Memory B cell (primary cell): ENCODE measurements around the gene ST3GAL4.
"Not testable (repeated sequence)": the region's sequence is repeated elsewhere in the genome, so short reads cannot be mapped to it uniquely, and the experiment has no call there.

Experiments
- ATAC-seq: fragments of 150-1000 bp; cut with Tn5 transposase; 2 replicates; pipeline ENCODE4 v1.10.0; 2021; ENCODE audit warnings: low read depth, mild to moderate bottlenecking, moderate library complexity
- DNase-seq, 2 donors: peaks; one replicate each; pipeline ENCODE4 v3.0.0; 2022; ENCODE audit warnings: low spot score in 2 of 2
- H3K27ac Mint-ChIP-seq: one replicate; pipeline ENCODE4 v1.8.0; 2022; ENCODE audit warnings: mild to moderate bottlenecking, moderate library complexity, mixed read lengths
- H3K27me3 Mint-ChIP-seq: one replicate; pipeline ENCODE4 v1.8.0; 2022; ENCODE audit warnings: mixed read lengths
- H3K36me3 Mint-ChIP-seq: one replicate; pipeline ENCODE4 v1.8.0; 2022; ENCODE audit warnings: mild to moderate bottlenecking, mixed read lengths
- H3K4me1 Mint-ChIP-seq: one replicate; pipeline ENCODE4 v1.8.0; 2022; ENCODE audit warnings: mixed read lengths
- H3K4me3 Mint-ChIP-seq: one replicate; pipeline ENCODE4 v1.8.0; 2022; ENCODE audit warnings: mild to moderate bottlenecking, moderate library complexity, mixed read lengths
- H3K9me3 Mint-ChIP-seq: one replicate; pipeline ENCODE4 v1.8.0; 2022; ENCODE audit warnings: mixed read lengths

The ST3GAL4 gene

GRCh38 chr11:126368336-126369119 lies 13.0 kb downstream of the ST3GAL4 start:
- H3K4me3 Mint-ChIP-seq, H3K9me3 Mint-ChIP-seq, H3K36me3 Mint-ChIP-seq, ATAC-seq, DNase-seq, H3K4me1 Mint-ChIP-seq, H3K27ac Mint-ChIP-seq, H3K27me3 Mint-ChIP-seq: not testable (repeated sequence)

- H3K36me3 Mint-ChIP-seq = no peaks in the 10 kb centered on the region
- no peak for DNase-seq
- no peaks in the 10 kb centered on the region for H3K27me3 Mint-ChIP-seq
- ATAC-seq = no peak
- H3K9me3 Mint-ChIP-seq = no peaks in the 10 kb centered on the region
- no peaks in the 10 kb centered on the region for H3K4me1 Mint-ChIP-seq
- H3K4me3 Mint-ChIP-seq = no peak overlapping the region
- no peak overlapping the region for H3K27ac Mint-ChIP-seq
Measured at GRCh38 chr11:126370016-126370415, 14.5 kb downstream of the ST3GAL4 start.

- Mint-ChIP-seq H3K27me3 (no peaks in the 10 kb centered on the region), H3K4me1 (no peaks in the 10 kb centered on the region), H3K4me3 (no peak overlapping the region), H3K9me3 (no peaks in the 10 kb centered on the region), H3K27ac (no peak overlapping the region), H3K36me3 (no peaks in the 10 kb centered on the region)
- ATAC-seq (no peak), DNase-seq (no peak)
Measured at GRCh38 chr11:126371595-126371994, 16.1 kb downstream of the ST3GAL4 start.

GRCh38 chr11:126373389-126374066 lies 18.0 kb downstream of the ST3GAL4 start:
- not testable (repeated sequence) for H3K36me3 Mint-ChIP-seq, ATAC-seq, H3K4me3 Mint-ChIP-seq, H3K27me3 Mint-ChIP-seq, DNase-seq, H3K4me1 Mint-ChIP-seq, H3K9me3 Mint-ChIP-seq, H3K27ac Mint-ChIP-seq

DNA sequence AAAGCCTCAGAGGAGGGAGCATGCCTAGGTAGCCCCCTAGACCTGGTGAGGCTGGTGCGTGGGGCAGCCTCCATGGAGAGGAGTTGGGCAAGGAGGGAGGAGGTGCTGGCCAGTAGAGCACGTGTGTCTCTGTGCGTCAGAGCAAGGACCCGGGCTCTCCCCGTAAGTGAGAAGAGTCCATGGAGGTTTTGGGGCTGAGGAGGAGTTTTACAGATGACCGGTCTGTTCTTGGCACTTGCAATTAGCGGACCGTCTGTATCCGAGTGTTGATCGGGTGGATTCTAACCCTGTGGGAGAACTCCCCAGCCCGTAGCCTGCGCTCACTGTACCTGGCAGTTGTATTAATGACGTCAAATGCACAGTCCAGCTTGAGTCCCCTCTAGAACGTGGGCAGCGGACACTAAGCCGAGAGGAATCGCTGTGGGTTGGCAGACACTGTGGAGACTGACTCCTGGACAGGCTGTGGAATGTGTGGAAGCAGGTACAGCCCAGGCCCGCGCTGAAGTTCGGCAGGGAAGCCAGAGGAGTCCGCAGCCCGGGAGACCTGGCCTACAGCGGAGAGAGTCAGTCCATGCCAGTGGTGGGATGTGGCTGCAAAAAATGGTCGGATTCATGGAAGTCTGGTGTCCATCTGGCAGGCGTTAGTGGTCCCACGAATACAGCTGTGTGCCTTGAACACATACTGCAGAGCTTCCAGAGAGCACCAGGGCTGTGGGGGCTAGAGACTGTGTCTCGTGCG lies 19.2 kb downstream of the ST3GAL4 start:
- H3K27ac Mint-ChIP-seq, H3K4me1 Mint-ChIP-seq, H3K9me3 Mint-ChIP-seq, ATAC-seq, H3K27me3 Mint-ChIP-seq, H3K4me3 Mint-ChIP-seq, H3K36me3 Mint-ChIP-seq, DNase-seq: not testable (repeated sequence)

DNA sequence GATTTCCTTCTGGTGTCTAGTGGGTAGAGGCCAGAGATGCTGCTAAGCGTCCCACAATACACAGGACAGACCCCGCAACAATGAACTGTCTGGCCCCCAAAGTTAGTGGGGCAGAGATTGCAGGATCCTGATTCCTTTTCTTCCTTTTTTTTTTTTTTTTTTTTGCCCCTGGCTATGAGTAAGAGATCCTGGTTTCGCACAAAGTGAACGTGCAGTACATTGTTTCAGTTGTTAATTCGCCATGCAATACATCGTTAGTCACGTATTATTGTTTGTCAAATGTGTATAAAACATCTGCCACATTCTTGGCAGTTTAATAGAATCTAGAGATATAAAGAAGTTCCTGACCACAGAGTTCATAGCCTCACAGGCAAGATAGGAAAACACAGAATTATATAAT lies 20.2 kb downstream of the ST3GAL4 start:
- H3K4me3 Mint-ChIP-seq = no peak overlapping the region
- H3K9me3 Mint-ChIP-seq = no peaks in the 10 kb centered on the region
- H3K27ac Mint-ChIP-seq = no peak overlapping the region
- DNase-seq = no peak
- no peak for ATAC-seq
- H3K36me3 Mint-ChIP-seq = no peaks in the 10 kb centered on the region
- no peaks in the 10 kb centered on the region for H3K27me3 Mint-ChIP-seq
- no peaks in the 10 kb centered on the region for H3K4me1 Mint-ChIP-seq

- no peaks in the 10 kb centered on the region for H3K27me3 Mint-ChIP-seq
- no peaks in the 10 kb centered on the region for H3K36me3 Mint-ChIP-seq
- ATAC-seq = no peak
- DNase-seq = no peak
- H3K27ac Mint-ChIP-seq = no peak overlapping the region
- no peaks in the 10 kb centered on the region for H3K4me1 Mint-ChIP-seq
- H3K4me3 Mint-ChIP-seq = no peak overlapping the region
- H3K9me3 Mint-ChIP-seq = no peaks in the 10 kb centered on the region
Measured at GRCh38 chr11:126378763-126379162, 23.3 kb downstream of the ST3GAL4 start.

DNA sequence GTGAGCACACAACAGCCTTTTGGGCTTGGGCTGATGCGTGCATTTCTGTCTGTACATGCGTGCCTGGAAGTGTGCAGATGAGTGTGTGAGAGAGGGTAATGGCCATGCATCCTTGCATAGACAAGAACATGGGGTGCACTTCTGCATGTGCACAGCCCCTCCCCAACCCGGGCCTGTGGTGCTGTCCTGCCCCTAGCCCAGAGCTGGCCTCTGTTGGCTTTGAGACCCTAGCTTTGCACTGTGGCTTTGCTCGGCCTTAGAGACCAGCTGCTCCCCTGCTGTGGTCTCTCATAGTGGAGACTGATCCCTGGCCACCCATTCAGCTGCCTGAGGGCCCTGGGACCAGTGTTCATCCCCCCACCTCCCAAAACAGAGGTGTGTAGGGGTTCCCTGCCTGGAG lies 25.4 kb downstream of the ST3GAL4 start:
- DNase-seq = no peak
- no peak overlapping the region for H3K27ac Mint-ChIP-seq
- no peak for ATAC-seq
- no peaks in the 10 kb centered on the region for H3K36me3 Mint-ChIP-seq
- H3K4me3 Mint-ChIP-seq = no peak overlapping the region
- no peaks in the 10 kb centered on the region for H3K27me3 Mint-ChIP-seq
- H3K9me3 Mint-ChIP-seq = no peaks in the 10 kb centered on the region
- no peaks in the 10 kb centered on the region for H3K4me1 Mint-ChIP-seq

- H3K27me3 Mint-ChIP-seq, H3K4me3 Mint-ChIP-seq, DNase-seq, H3K27ac Mint-ChIP-seq, H3K36me3 Mint-ChIP-seq, H3K4me1 Mint-ChIP-seq, ATAC-seq, H3K9me3 Mint-ChIP-seq: not testable (repeated sequence)
Measured at GRCh38 chr11:126381960-126382359, 26.5 kb downstream of the ST3GAL4 start.

DNA sequence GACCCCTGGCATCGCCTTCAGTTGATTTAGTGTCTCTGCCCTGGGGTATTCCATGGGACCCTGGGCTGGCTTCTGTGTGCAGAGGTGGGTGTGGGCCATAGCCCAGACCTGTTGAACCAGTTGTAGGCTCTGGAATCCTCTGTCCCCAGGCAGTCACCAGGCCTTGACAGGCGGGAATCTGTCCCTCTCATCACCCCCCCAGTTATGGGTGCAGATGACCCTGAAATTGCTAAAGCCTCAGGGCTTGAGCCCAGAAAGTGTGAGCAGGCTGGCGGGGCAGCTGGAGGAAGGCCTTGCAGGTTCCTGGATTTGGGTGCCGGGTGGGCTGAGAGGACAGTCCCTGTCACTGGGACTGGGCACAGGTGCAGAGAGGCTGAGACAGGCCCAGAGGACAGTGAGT lies 27.2 kb downstream of the ST3GAL4 start:
- H3K9me3 Mint-ChIP-seq = not testable (repeated sequence)

DNA sequence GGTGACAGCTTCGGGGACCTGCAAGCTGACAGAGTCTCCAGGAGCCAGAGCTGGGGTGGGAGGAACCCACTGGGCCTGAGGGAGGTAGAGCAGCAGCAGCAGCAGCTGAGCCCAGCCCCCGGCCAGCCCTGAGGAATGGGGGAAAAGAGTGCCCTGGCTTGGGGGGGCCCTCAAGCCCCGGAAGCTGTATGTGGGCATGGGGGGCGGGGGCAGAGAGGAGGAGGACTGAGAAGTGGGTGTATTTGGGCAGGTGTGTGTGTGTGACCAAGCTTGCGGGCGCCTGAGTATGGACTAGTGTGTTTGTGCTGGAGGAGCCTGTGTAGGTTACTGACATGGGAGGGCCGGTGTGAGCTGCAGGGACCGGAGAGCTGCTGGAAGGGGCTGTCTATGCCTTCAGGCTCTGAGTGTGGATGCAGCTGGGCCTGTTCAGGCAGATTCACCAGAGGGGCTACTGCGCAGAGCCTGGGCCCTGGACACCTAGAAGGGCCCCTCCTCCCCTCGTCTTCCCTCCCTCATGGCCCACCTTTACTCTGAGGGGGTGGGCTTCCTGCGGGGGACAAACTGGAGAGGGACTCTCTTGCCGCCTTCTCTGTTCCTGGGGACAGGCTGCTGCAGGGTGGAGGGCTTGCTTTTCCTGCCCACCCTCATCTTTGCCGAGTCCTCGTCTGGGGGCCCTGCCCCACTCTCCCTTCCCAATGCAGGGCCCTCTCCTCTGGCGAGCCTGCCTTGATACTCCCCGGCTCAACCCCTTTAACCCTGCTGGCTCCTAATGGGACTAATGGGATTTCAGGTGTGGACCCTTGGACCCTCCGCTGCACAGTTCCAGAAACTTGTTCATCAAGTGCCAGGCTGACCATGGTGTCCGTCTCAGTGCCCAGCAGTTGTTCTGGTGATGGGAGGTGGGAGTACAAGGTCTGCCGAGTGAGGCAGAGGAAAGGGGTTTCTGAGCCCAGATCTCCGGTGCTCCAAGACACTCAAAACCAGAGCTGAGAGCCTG lies 28.2 kb downstream of the ST3GAL4 start:
- Mint-ChIP-seq H3K36me3 (no peaks in the 10 kb centered on the region), H3K27ac (no peak overlapping the region), H3K27me3 (no peaks in the 10 kb centered on the region), H3K4me1 (no peaks in the 10 kb centered on the region), H3K9me3 (no peaks in the 10 kb centered on the region), H3K4me3 (no peak overlapping the region)
- ATAC-seq (no peak), DNase-seq (no peak)

More for the DNA sequence above, 27.2 kb downstream of the ST3GAL4 start:
- H3K27ac Mint-ChIP-seq, ATAC-seq, H3K4me1 Mint-ChIP-seq, DNase-seq, H3K27me3 Mint-ChIP-seq, H3K4me3 Mint-ChIP-seq, H3K36me3 Mint-ChIP-seq: not testable (repeated sequence)

DNA sequence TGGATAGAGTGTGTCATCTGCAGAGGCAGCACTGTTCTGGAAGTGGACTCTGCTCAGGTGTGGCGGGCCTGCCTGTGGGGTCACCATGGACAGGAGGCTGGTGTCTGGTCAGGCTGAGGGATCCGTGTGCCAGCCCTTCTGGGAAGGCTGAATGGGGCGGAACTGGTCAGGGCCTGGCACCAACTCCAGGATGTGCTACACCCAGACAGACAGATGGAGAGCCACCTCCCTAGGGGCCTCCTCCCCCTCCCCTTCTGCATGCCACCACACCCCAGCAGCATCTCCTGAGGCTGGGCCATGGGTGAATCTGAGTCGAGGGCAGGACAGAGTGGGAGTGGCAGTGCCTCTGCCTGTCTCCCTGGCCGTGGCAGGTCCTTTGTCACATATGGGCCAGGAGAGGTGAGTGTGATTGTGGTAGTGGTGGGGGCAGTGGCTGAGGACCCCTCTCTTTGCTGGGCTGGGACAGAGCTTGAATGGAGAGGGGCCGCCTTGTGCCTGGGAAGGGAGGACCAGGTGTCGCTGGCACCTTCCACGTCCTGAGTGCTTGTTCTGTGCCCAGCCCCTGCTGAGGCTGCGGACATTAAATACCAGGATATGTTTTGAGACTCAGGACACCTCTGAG lies 29.1 kb downstream of the ST3GAL4 start:
- H3K36me3 Mint-ChIP-seq = no peaks in the 10 kb centered on the region
- ATAC-seq = no peak
- no peaks in the 10 kb centered on the region for H3K4me1 Mint-ChIP-seq
- DNase-seq = no peak
- no peaks in the 10 kb centered on the region for H3K27me3 Mint-ChIP-seq
- H3K27ac Mint-ChIP-seq = no peak overlapping the region
- H3K9me3 Mint-ChIP-seq = no peaks in the 10 kb centered on the region
- no peak overlapping the region for H3K4me3 Mint-ChIP-seq

- no peaks in the 10 kb centered on the region for H3K9me3 Mint-ChIP-seq
- H3K27me3 Mint-ChIP-seq = no peaks in the 10 kb centered on the region
- H3K27ac Mint-ChIP-seq = no peak overlapping the region
- no peak for DNase-seq
- H3K36me3 Mint-ChIP-seq = no peaks in the 10 kb centered on the region
- no peak overlapping the region for H3K4me3 Mint-ChIP-seq
- no peaks in the 10 kb centered on the region for H3K4me1 Mint-ChIP-seq
- no peak for ATAC-seq
Measured at GRCh38 chr11:126385991-126386728, 30.7 kb downstream of the ST3GAL4 start.
